T-cell (primary cell): ENCODE measurements around the gene GGTLC3. TPM values are rescaled to one million over a fixed set of nuclear protein-coding genes. Genes with fewer than 3 reads are reported as not detected.
"Not testable (repeated sequence)": the region's sequence is repeated elsewhere in the genome, so short reads cannot be mapped to it uniquely, and the experiment has no call there.

Experiments
- ATAC-seq, 4 experiments: fragments of 200-7000 bp in 3 of 4; fragments of 150-1000 bp in 1 of 4; cut with Tn5 transposase; replicated peaks in 1 of 4; 1 replicate in 3 of 4; 2 replicates in 1 of 4; pipeline ENCODE4 v1.10.0; 2021; ENCODE audit warnings: moderate library complexity in 3 of 4, mild to moderate bottlenecking in 2 of 4, moderate number of reproducible peaks in 1 of 4
- CTCF ChIA-PET, 2 donors: fragments of 300-600 bp; sonication (Branson Sonifier 250); formaldehyde crosslinking; loops; one replicate each; lab custom pipeline; 2022; ENCODE audit warnings: antibody characterized with exemption in 2 of 2; lab: Charles Lee
- POLR2A ChIA-PET, 2 donors: fragments of 300-600 bp; sonication (Branson Sonifier 250); formaldehyde crosslinking; loops; one replicate each; lab custom pipeline; 2022; ENCODE audit warnings: antibody characterized with exemption in 2 of 2; lab: Charles Lee
- DNase-seq, 35 experiments: peaks; one replicate each; pipeline versions ENCODE4 v3.0.0 to v3.0.0-alpha.2; 2013 to 2023
- H3K27ac ChIP-seq: one replicate; pipeline ENCODE4 v1.5.1; 2013; ENCODE audit warnings: low read length
- H3K27me3 ChIP-seq, 2 experiments: replicated peaks in 1 of 2; 1 replicate in 1 of 2; 2 replicates in 1 of 2; pipeline versions ENCODE4 v1.6.1 to v1.7.0; 2013; ENCODE audit warnings: low read length in 1 of 2, mixed read lengths in 1 of 2; ENCODE audit not compliant: control insufficient read depth in 2 of 2, insufficient read depth in 2 of 2; ENCODE audit errors: extremely low read depth in 1 of 2
- H3K36me3 ChIP-seq, 2 donors: 1 replicate in 1 of 2; 2 replicates in 1 of 2; pipeline versions ENCODE4 v1.6.1 to v1.7.0; 2013; ENCODE audit warnings: low read length in 1 of 2; ENCODE audit not compliant: control insufficient read depth in 2 of 2, insufficient read depth in 1 of 2; ENCODE audit errors: extremely low read depth in 1 of 2
- H3K4me1 ChIP-seq, 2 experiments: 1 replicate in 1 of 2; 2 replicates in 1 of 2; pipeline versions ENCODE4 v1.6.1 to v1.7.0; 2013; ENCODE audit warnings: low read length in 2 of 2, mixed read lengths in 1 of 2; ENCODE audit not compliant: insufficient read depth in 2 of 2, control insufficient read depth in 1 of 2; ENCODE audit errors: extremely low read depth in 1 of 2
- H3K4me3 ChIP-seq, 2 donors: 1 replicate in 1 of 2; 2 replicates in 1 of 2; pipeline versions ENCODE4 v1.5.1 to v1.7.0; 2013; ENCODE audit warnings: mild to moderate bottlenecking in 2 of 2, low read length in 1 of 2, moderate library complexity in 1 of 2; ENCODE audit not compliant: control insufficient read depth in 1 of 2; ENCODE audit errors: extremely low read depth in 1 of 2
- H3K9me3 ChIP-seq: 2 replicates; pipeline ENCODE4 v1.7.0; 2013
- H3K27ac Mint-ChIP-seq, 2 donors: one replicate each; pipeline ENCODE4 v1.8.0; 2020 to 2021; ENCODE audit warnings: mild to moderate bottlenecking in 2 of 2, mixed read lengths in 2 of 2
- H3K27me3 Mint-ChIP-seq, 2 donors: one replicate each; pipeline ENCODE4 v1.8.0; 2021 to 2022; ENCODE audit warnings: mixed read lengths in 2 of 2
- H3K36me3 Mint-ChIP-seq: one replicate; pipeline ENCODE4 v1.8.0; 2021; ENCODE audit warnings: mixed read lengths
- H3K4me1 Mint-ChIP-seq, 3 donors: one replicate each; pipeline ENCODE4 v1.8.0; 2020 to 2022; ENCODE audit warnings: mixed read lengths in 3 of 3, mild to moderate bottlenecking in 1 of 3
- H3K4me3 Mint-ChIP-seq, 3 donors: one replicate each; pipeline ENCODE4 v1.8.0; 2020 to 2022; ENCODE audit warnings: mild to moderate bottlenecking in 3 of 3, mixed read lengths in 3 of 3, moderate library complexity in 3 of 3
- H3K9me3 Mint-ChIP-seq, 3 donors: one replicate each; pipeline ENCODE4 v1.8.0; 2020 to 2022; ENCODE audit warnings: mixed read lengths in 3 of 3
- WGBS: methylation state at CpG from one replicate; pipeline ENCODE4 v1.1.5; 2013; ENCODE audit warnings: missing lambda C conversion rate; ENCODE audit not compliant: insufficient coverage; 5-methylcytosine and 5-hydroxymethylcytosine counted together
- total RNA-seq, 35 experiments: library from RNA in 6 of 35; stranded (reverse) in 6 of 35; fragments of 120-200 nt in 1 of 35; gene quantifications; one replicate each; pipeline versions ENCODE4 v1.2.1 to v1.2.4 and lab custom pipeline; 2013 to 2026

GGTLC3 gene
- total RNA-seq, 5 donors from 2014 or later (not counting 1 experiment from before 2014, with no cell fraction given), result not detected

- H3K36me3 ChIP-seq, H3K27ac ChIP-seq, ATAC-seq, H3K4me3 ChIP-seq, H3K4me3 Mint-ChIP-seq, H3K27ac Mint-ChIP-seq, H3K27me3 Mint-ChIP-seq, DNase-seq, H3K36me3 Mint-ChIP-seq, H3K9me3 Mint-ChIP-seq, H3K4me1 Mint-ChIP-seq, POLR2A ChIA-PET, H3K27me3 ChIP-seq, H3K9me3 ChIP-seq, H3K4me1 ChIP-seq, CTCF ChIA-PET: not testable (repeated sequence)
- WGBS, result no CpG with 5 or more reads among the region's 7 CpGs
Measured at GRCh38 chr22:18551046-18551445, 33.1 kb upstream of the GGTLC3 start.

- H3K9me3 Mint-ChIP-seq, H3K4me3 ChIP-seq, H3K27me3 ChIP-seq, H3K27ac Mint-ChIP-seq, H3K36me3 ChIP-seq, DNase-seq, H3K4me1 Mint-ChIP-seq, H3K27ac ChIP-seq, H3K9me3 ChIP-seq, POLR2A ChIA-PET, H3K36me3 Mint-ChIP-seq, H3K4me3 Mint-ChIP-seq, H3K4me1 ChIP-seq, CTCF ChIA-PET, H3K27me3 Mint-ChIP-seq, ATAC-seq: not testable (repeated sequence)
- no CpG with 5 or more reads among the region's 13 CpGs for WGBS
Measured at GRCh38 chr22:18549458-18550179, 31.7 kb upstream of the GGTLC3 start.

GRCh38 chr22:18544615-18545014 lies 26.7 kb upstream of the GGTLC3 start:
- H3K9me3 Mint-ChIP-seq, ATAC-seq, H3K4me1 Mint-ChIP-seq, H3K9me3 ChIP-seq, H3K4me3 ChIP-seq, H3K4me1 ChIP-seq, H3K36me3 ChIP-seq, CTCF ChIA-PET, POLR2A ChIA-PET, H3K36me3 Mint-ChIP-seq, H3K27ac Mint-ChIP-seq, H3K4me3 Mint-ChIP-seq, H3K27me3 ChIP-seq, DNase-seq, H3K27ac ChIP-seq, H3K27me3 Mint-ChIP-seq: not testable (repeated sequence)
- 100% methylated on average over 3 of the region's 13 CpGs for WGBS

- H3K27ac Mint-ChIP-seq, H3K9me3 Mint-ChIP-seq, H3K4me1 Mint-ChIP-seq, CTCF ChIA-PET, H3K9me3 ChIP-seq, H3K36me3 ChIP-seq, H3K27me3 Mint-ChIP-seq, H3K4me3 Mint-ChIP-seq, H3K4me3 ChIP-seq, POLR2A ChIA-PET, H3K36me3 Mint-ChIP-seq, H3K27me3 ChIP-seq, DNase-seq, ATAC-seq, H3K27ac ChIP-seq, H3K4me1 ChIP-seq: not testable (repeated sequence)
- no CpG with 5 or more reads among the region's 11 CpGs for WGBS
Measured at GRCh38 chr22:18543400-18543799, 25.4 kb upstream of the GGTLC3 start.

GRCh38 chr22:18539994-18540393 lies 22.0 kb upstream of the GGTLC3 start:
- not testable (repeated sequence) for H3K9me3 Mint-ChIP-seq, H3K4me1 Mint-ChIP-seq

GRCh38 chr22:18534315-18534714 lies 16.4 kb upstream of the GGTLC3 start:
- H3K27ac ChIP-seq, H3K36me3 ChIP-seq, H3K9me3 Mint-ChIP-seq, H3K4me1 Mint-ChIP-seq, H3K27ac Mint-ChIP-seq, H3K4me3 Mint-ChIP-seq, H3K4me3 ChIP-seq, CTCF ChIA-PET, ATAC-seq, H3K27me3 ChIP-seq, DNase-seq, H3K36me3 Mint-ChIP-seq, H3K27me3 Mint-ChIP-seq, H3K4me1 ChIP-seq, POLR2A ChIA-PET, H3K9me3 ChIP-seq: not testable (repeated sequence)
- WGBS, result no CpG with 5 or more reads among the region's 12 CpGs

More at GRCh38 chr22:18539994-18540393, 22.0 kb upstream of the GGTLC3 start:
- H3K27ac Mint-ChIP-seq, POLR2A ChIA-PET, H3K36me3 Mint-ChIP-seq, H3K36me3 ChIP-seq, H3K27ac ChIP-seq, H3K4me1 ChIP-seq, H3K27me3 ChIP-seq, CTCF ChIA-PET, H3K27me3 Mint-ChIP-seq, H3K9me3 ChIP-seq, H3K4me3 Mint-ChIP-seq, ATAC-seq, H3K4me3 ChIP-seq, DNase-seq: not testable (repeated sequence)
- 90% methylated on average over 4 of the region's 6 CpGs for WGBS

GRCh38 chr22:18533633-18534032 lies 15.7 kb upstream of the GGTLC3 start:
- H3K36me3 Mint-ChIP-seq, H3K4me1 ChIP-seq, H3K27ac ChIP-seq, H3K9me3 Mint-ChIP-seq, H3K27ac Mint-ChIP-seq, H3K27me3 ChIP-seq, H3K4me3 ChIP-seq, H3K9me3 ChIP-seq, DNase-seq, H3K4me1 Mint-ChIP-seq, POLR2A ChIA-PET, H3K27me3 Mint-ChIP-seq, ATAC-seq, CTCF ChIA-PET, H3K4me3 Mint-ChIP-seq, H3K36me3 ChIP-seq: not testable (repeated sequence)
- no CpG with 5 or more reads among the region's 11 CpGs for WGBS
